Stimulated activated memory B cell treated with anti-CD40 and anti-IgM and Interleukin-4, amounts not matched to agents 10 μg/mL and 1 μg/mL and 100 μg/mL, for 72 hours (primary cell): ENCODE measurements around the gene MEP1A.
"Not testable (repeated sequence)": the region's sequence is repeated elsewhere in the genome, so short reads cannot be mapped to it uniquely, and the experiment has no call there.

ENCODE experiments used
- ATAC-seq: fragments of 150-1000 bp; cut with Tn5 transposase; 2 replicates; pipeline ENCODE4 v1.10.0; 2021
- H3K27ac Mint-ChIP-seq: one replicate; pipeline ENCODE4 v1.8.0; 2022; ENCODE audit warnings: mild to moderate bottlenecking, mixed read lengths
- H3K27me3 Mint-ChIP-seq: one replicate; pipeline ENCODE4 v1.8.0; 2022; ENCODE audit warnings: mixed read lengths
- H3K36me3 Mint-ChIP-seq: one replicate; pipeline ENCODE4 v1.8.0; 2022; ENCODE audit warnings: mixed read lengths
- H3K4me1 Mint-ChIP-seq: one replicate; pipeline ENCODE4 v1.8.0; 2022; ENCODE audit warnings: mixed read lengths
- H3K4me3 Mint-ChIP-seq: one replicate; pipeline ENCODE4 v1.8.0; 2022; ENCODE audit warnings: mild to moderate bottlenecking, moderate library complexity, mixed read lengths
- H3K9me3 Mint-ChIP-seq: one replicate; pipeline ENCODE4 v1.8.0; 2022; ENCODE audit warnings: mixed read lengths

Gene MEP1A

GRCh38 chr6:46764280-46764679 is 28.9 kb upstream of the MEP1A start:
- not testable (repeated sequence) for H3K4me1 Mint-ChIP-seq, H3K27ac Mint-ChIP-seq, ATAC-seq, H3K4me3 Mint-ChIP-seq, H3K9me3 Mint-ChIP-seq, H3K36me3 Mint-ChIP-seq
- H3K27me3 Mint-ChIP-seq = peaks cover 24% of the 10 kb centered on the region

GRCh38 chr6:46764961-46765360 is 28.2 kb upstream of the MEP1A start:
- H3K27me3 Mint-ChIP-seq = peaks cover 24% of the 10 kb centered on the region
- H3K27ac Mint-ChIP-seq = no peak overlapping the region
- no peaks in the 10 kb centered on the region for H3K9me3 Mint-ChIP-seq
- H3K36me3 Mint-ChIP-seq = no peaks in the 10 kb centered on the region
- no peak for ATAC-seq
- no peaks in the 10 kb centered on the region for H3K4me1 Mint-ChIP-seq
- no peak overlapping the region for H3K4me3 Mint-ChIP-seq

- H3K27me3 Mint-ChIP-seq = no peaks in the 10 kb centered on the region
- ATAC-seq = peak; percentile 51
- H3K4me1 Mint-ChIP-seq = peaks cover 11% of the 10 kb centered on the region
- H3K4me3 Mint-ChIP-seq = no peak overlapping the region
- no peaks in the 10 kb centered on the region for H3K9me3 Mint-ChIP-seq
- peak overlapping the region; percentile 11 for H3K27ac Mint-ChIP-seq
- no peaks in the 10 kb centered on the region for H3K36me3 Mint-ChIP-seq
Measured at GRCh38 chr6:46772016-46772415, 21.2 kb upstream of the MEP1A start.

- ATAC-seq = peak; percentile 90
Measured at GRCh38 chr6:46772762-46773161, 20.4 kb upstream of the MEP1A start.

GRCh38 chr6:46773201-46773855 is 19.9 kb upstream of the MEP1A start:
- ATAC-seq = no peak
- H3K36me3 Mint-ChIP-seq = no peaks in the 10 kb centered on the region
- peak overlapping the region; percentile 11 for H3K27ac Mint-ChIP-seq
- no peaks in the 10 kb centered on the region for H3K9me3 Mint-ChIP-seq
- peaks cover 11% of the 10 kb centered on the region for H3K4me1 Mint-ChIP-seq
- no peak overlapping the region for H3K4me3 Mint-ChIP-seq
- H3K27me3 Mint-ChIP-seq = no peaks in the 10 kb centered on the region

More at GRCh38 chr6:46772762-46773161, 20.4 kb upstream of the MEP1A start:
- H3K9me3 Mint-ChIP-seq = no peaks in the 10 kb centered on the region
- H3K27me3 Mint-ChIP-seq = no peaks in the 10 kb centered on the region
- no peaks in the 10 kb centered on the region for H3K36me3 Mint-ChIP-seq
- peak overlapping the region; percentile 11 for H3K27ac Mint-ChIP-seq
- peaks cover 11% of the 10 kb centered on the region for H3K4me1 Mint-ChIP-seq
- no peak overlapping the region for H3K4me3 Mint-ChIP-seq

GRCh38 chr6:46774736-46775135 is 18.5 kb upstream of the MEP1A start:
- not testable (repeated sequence) for H3K9me3 Mint-ChIP-seq, H3K36me3 Mint-ChIP-seq
- H3K4me1 Mint-ChIP-seq = peaks cover 11% of the 10 kb centered on the region

DNA sequence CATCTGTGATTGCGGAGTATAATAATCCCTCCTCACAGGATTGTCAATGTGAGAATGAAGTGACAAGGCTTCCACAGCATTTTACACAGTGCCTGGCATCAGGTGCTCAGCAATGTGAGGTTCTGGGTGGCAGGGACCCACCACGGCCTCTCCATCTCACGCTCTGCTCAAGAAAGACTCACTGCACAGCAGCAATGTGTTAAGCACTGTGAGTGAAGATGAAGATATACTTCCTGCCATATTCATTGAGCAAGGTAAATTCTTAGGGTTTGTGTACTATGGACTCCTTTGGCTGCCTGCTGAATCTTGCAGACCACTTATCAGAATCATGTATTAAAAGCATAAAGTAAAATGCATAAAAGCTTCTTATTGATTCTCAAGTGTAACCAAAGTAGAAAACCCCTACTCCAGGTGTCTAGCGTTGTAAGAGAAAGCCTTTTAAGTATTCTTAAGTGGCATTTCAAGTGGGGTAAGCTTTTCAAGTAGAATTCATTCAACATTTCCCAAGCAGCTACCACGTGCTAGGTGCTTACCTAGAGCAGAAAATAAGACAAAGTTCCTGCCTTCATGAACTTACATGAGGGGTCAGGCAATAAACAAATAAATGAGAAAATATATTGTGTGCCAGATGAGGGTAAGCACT is 17.0 kb upstream of the MEP1A start:
- Mint-ChIP-seq H3K36me3 (no peaks in the 10 kb centered on the region), H3K27ac (no peak overlapping the region), H3K9me3 (no peaks in the 10 kb centered on the region), H3K4me3 (no peak overlapping the region), H3K27me3 (no peaks in the 10 kb centered on the region), H3K4me1 (peaks cover 11% of the 10 kb centered on the region)
- ATAC-seq = no peak

More at GRCh38 chr6:46774736-46775135, 18.5 kb upstream of the MEP1A start:
- H3K27ac Mint-ChIP-seq, ATAC-seq, H3K4me3 Mint-ChIP-seq, H3K27me3 Mint-ChIP-seq: not testable (repeated sequence)

- Mint-ChIP-seq H3K4me1 (peaks cover 5% of the 10 kb centered on the region), H3K36me3 (no peaks in the 10 kb centered on the region), H3K27ac (no peak overlapping the region), H3K9me3 (no peaks in the 10 kb centered on the region), H3K4me3 (no peak overlapping the region), H3K27me3 (no peaks in the 10 kb centered on the region)
- no peak for ATAC-seq
Measured at GRCh38 chr6:46777476-46778346, 15.5 kb upstream of the MEP1A start.

- Mint-ChIP-seq H3K27ac (no peak overlapping the region), H3K4me3 (no peak overlapping the region), H3K27me3 (no peaks in the 10 kb centered on the region), H3K9me3 (no peaks in the 10 kb centered on the region), H3K36me3 (no peaks in the 10 kb centered on the region), H3K4me1 (no peaks in the 10 kb centered on the region)
- no peak for ATAC-seq
Measured at GRCh38 chr6:46781478-46782378, 11.5 kb upstream of the MEP1A start.

DNA sequence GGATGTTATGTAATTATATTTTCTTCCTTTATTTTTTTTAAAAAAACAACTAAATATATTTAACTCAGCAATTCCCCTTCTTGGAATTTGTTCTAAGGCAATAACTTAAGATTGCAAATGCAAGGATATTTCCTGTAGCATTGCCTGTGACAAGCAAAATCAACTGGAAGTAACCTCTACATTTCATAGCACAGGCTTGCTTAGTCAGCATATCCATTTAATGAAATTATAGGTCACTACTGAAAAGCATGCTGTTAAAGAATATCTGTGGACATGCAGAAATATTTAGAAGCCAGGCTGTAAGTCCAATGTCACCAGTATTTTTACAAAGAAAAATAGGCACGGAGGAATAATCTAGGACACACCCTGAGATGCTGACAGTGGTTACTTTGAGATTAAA is 8.7 kb upstream of the MEP1A start:
- no peaks in the 10 kb centered on the region for H3K4me1 Mint-ChIP-seq
- ATAC-seq = no peak
- H3K27ac Mint-ChIP-seq = no peak overlapping the region
- H3K9me3 Mint-ChIP-seq = no peaks in the 10 kb centered on the region
- H3K36me3 Mint-ChIP-seq = no peaks in the 10 kb centered on the region
- H3K4me3 Mint-ChIP-seq = no peak overlapping the region
- no peaks in the 10 kb centered on the region for H3K27me3 Mint-ChIP-seq

GRCh38 chr6:46787871-46788540 is 5.2 kb upstream of the MEP1A start:
- Mint-ChIP-seq H3K27me3 (no peaks in the 10 kb centered on the region), H3K4me3 (no peak overlapping the region), H3K36me3 (no peaks in the 10 kb centered on the region), H3K27ac (no peak overlapping the region), H3K9me3 (no peaks in the 10 kb centered on the region), H3K4me1 (no peaks in the 10 kb centered on the region)
- no peak for ATAC-seq

GRCh38 chr6:46788791-46789190 is 4.4 kb upstream of the MEP1A start:
- Mint-ChIP-seq H3K27me3 (no peaks in the 10 kb centered on the region), H3K4me3 (no peak overlapping the region), H3K36me3 (no peaks in the 10 kb centered on the region), H3K27ac (no peak overlapping the region), H3K4me1 (no peaks in the 10 kb centered on the region), H3K9me3 (no peaks in the 10 kb centered on the region)
- ATAC-seq = no peak

GRCh38 chr6:46789434-46790354 is 3.5 kb upstream of the MEP1A start:
- H3K27ac Mint-ChIP-seq = no peak overlapping the region
- no peaks in the 10 kb centered on the region for H3K9me3 Mint-ChIP-seq
- ATAC-seq = no peak
- H3K4me1 Mint-ChIP-seq = no peaks in the 10 kb centered on the region
- H3K36me3 Mint-ChIP-seq = no peaks in the 10 kb centered on the region
- no peaks in the 10 kb centered on the region for H3K27me3 Mint-ChIP-seq
- H3K4me3 Mint-ChIP-seq = no peak overlapping the region
